ENCODE measurements around the gene HYCC1. TPM values are rescaled to one million over a fixed set of nuclear protein-coding genes. Genes with fewer than 3 reads are reported as not detected.

The HYCC1 gene
- total and polyA plus RNA-seq, 3 experiments from 2014 or later = 11.7 to 31.0 (median 29.2) TPM

- no peaks in the 10 kb centered on the region for H3K9me3 ChIP-seq (ENCODE audit: low read length)
- peak overlapping the region; percentile 60 for H3K27ac ChIP-seq (ENCODE audit: low read depth, low read length)
- ChIA-PET CTCF (interaction anchor here (1.1 to 1.5 kb wide), 3 partner anchors 41 to 929 kb away, joined by 3 to 4 read pairs (median 3); no protein-coding TSS in a partner anchor), POLR2A (no interaction called here)
- no peak overlapping the region for H3K27ac Mint-ChIP-seq
- H3K27me3 Mint-ChIP-seq = peaks cover 0 to 1% of the 10 kb centered on the region in 2 donors
- H3K4me3 Mint-ChIP-seq = no peak overlapping the region
- no peaks in the 10 kb centered on the region for H3K27me3 ChIP-seq (ENCODE audit: insufficient read depth, low read length, poor library complexity, severe bottlenecking)
- H3K36me3 ChIP-seq (ENCODE audit: insufficient read depth, low read length) = no peaks in the 10 kb centered on the region
- H3K4me1 Mint-ChIP-seq = peaks cover 17 to 40% (median 27%) of the 10 kb centered on the region in 3 donors
- H3K9me3 Mint-ChIP-seq = no peaks in the 10 kb centered on the region
- H3K4me3 ChIP-seq (ENCODE audit: low read length) = peak overlapping the region; percentile 71
- peak in 3 of 5 donors; percentile 1 to 47 (median 25) for DNase-seq
- peaks cover 18% of the 10 kb centered on the region for H3K4me1 ChIP-seq (ENCODE audit: insufficient read depth, low read length)
- peaks cover 0 to 4% (median 0%) of the 10 kb centered on the region in 3 donors for H3K36me3 Mint-ChIP-seq
These were observed 819 bp downstream of the HYCC1 start for GRCh38 chr7:23012908-23013714.

- Histone ChIP-seq H3K9me3 (ENCODE audit: low read length) (no peaks in the 10 kb centered on the region), H3K36me3 (ENCODE audit: insufficient read depth, low read length) (no peaks in the 10 kb centered on the region), H3K4me1 (ENCODE audit: insufficient read depth, low read length) (peaks cover 18% of the 10 kb centered on the region), H3K27ac (ENCODE audit: low read depth, low read length) (peak overlapping the region; percentile 60), H3K4me3 (ENCODE audit: low read length) (no peak overlapping the region), H3K27me3 (ENCODE audit: insufficient read depth, low read length, poor library complexity, severe bottlenecking) (no peaks in the 10 kb centered on the region)
- POLR2A ChIA-PET = no interaction called here
- H3K27me3 Mint-ChIP-seq = peaks cover 0 to 1% of the 10 kb centered on the region in 2 donors
- H3K27ac Mint-ChIP-seq = no peak overlapping the region
- H3K36me3 Mint-ChIP-seq = peaks cover 0 to 4% (median 0%) of the 10 kb centered on the region in 3 donors
- H3K9me3 Mint-ChIP-seq = no peaks in the 10 kb centered on the region
- H3K4me1 Mint-ChIP-seq = peaks cover 17 to 35% (median 22%) of the 10 kb centered on the region in 3 donors
- no peak overlapping the region for H3K4me3 Mint-ChIP-seq
- CTCF ChIA-PET = interaction anchor here (1.1 to 1.4 kb wide), 2 partner anchors 159 to 929 kb away, joined by 3 read pairs; no protein-coding TSS in a partner anchor
- no peak for DNase-seq
These were observed 1.7 kb downstream of the HYCC1 start for GRCh38 chr7:23012186-23012585.

GRCh38 chr7:23011222-23011924 is 2.6 kb downstream of the HYCC1 start:
- Histone ChIP-seq H3K27me3 (ENCODE audit: insufficient read depth, low read length, poor library complexity, severe bottlenecking) (no peaks in the 10 kb centered on the region), H3K27ac (ENCODE audit: low read depth, low read length) (no peak overlapping the region), H3K4me1 (ENCODE audit: insufficient read depth, low read length) (peaks cover 18% of the 10 kb centered on the region), H3K36me3 (ENCODE audit: insufficient read depth, low read length) (no peaks in the 10 kb centered on the region), H3K9me3 (ENCODE audit: low read length) (no peaks in the 10 kb centered on the region), H3K4me3 (ENCODE audit: low read length) (no peak overlapping the region)
- CTCF ChIA-PET = no interaction called here
- Mint-ChIP-seq H3K4me1 (peaks cover 15 to 27% (median 16%) of the 10 kb centered on the region in 3 donors), H3K27ac (no peak overlapping the region), H3K36me3 (peaks cover 0 to 4% (median 0%) of the 10 kb centered on the region in 3 donors), H3K4me3 (no peak overlapping the region), H3K27me3 (no peaks in the 10 kb centered on the region), H3K9me3 (no peaks in the 10 kb centered on the region)
- no peak for DNase-seq
- POLR2A ChIA-PET = no interaction called here

- Histone ChIP-seq H3K4me3 (ENCODE audit: low read length) (no peak overlapping the region), H3K27ac (ENCODE audit: low read depth, low read length) (no peak overlapping the region), H3K4me1 (ENCODE audit: insufficient read depth, low read length) (peaks cover 11% of the 10 kb centered on the region), H3K27me3 (ENCODE audit: insufficient read depth, low read length, poor library complexity, severe bottlenecking) (no peaks in the 10 kb centered on the region), H3K9me3 (ENCODE audit: low read length) (no peaks in the 10 kb centered on the region), H3K36me3 (ENCODE audit: insufficient read depth, low read length) (no peaks in the 10 kb centered on the region)
- H3K4me3 Mint-ChIP-seq = no peak overlapping the region
- POLR2A ChIA-PET = no interaction called here
- H3K27ac Mint-ChIP-seq = no peak overlapping the region
- no peak for DNase-seq
- H3K36me3 Mint-ChIP-seq = peaks cover 0 to 4% (median 2%) of the 10 kb centered on the region in 3 donors
- no peaks in the 10 kb centered on the region for H3K9me3 Mint-ChIP-seq
- CTCF ChIA-PET = no interaction called here
- no peaks in the 10 kb centered on the region for H3K27me3 Mint-ChIP-seq
- peaks cover 9 to 22% (median 10%) of the 10 kb centered on the region in 3 donors for H3K4me1 Mint-ChIP-seq
These were observed 4.6 kb downstream of the HYCC1 start for GRCh38 chr7:23009303-23009702.

GRCh38 chr7:23004247-23004520 is 9.7 kb downstream of the HYCC1 start:
- peaks cover 0 to 2% (median 0%) of the 10 kb centered on the region in 3 donors for H3K36me3 Mint-ChIP-seq
- DNase-seq = no peak
- H3K4me1 Mint-ChIP-seq = peaks cover 20 to 38% (median 32%) of the 10 kb centered on the region in 3 donors
- ChIA-PET CTCF (no interaction called here), POLR2A (no interaction called here)
- Histone ChIP-seq H3K4me1 (ENCODE audit: insufficient read depth, low read length) (no peaks in the 10 kb centered on the region), H3K36me3 (ENCODE audit: insufficient read depth, low read length) (no peaks in the 10 kb centered on the region), H3K27me3 (ENCODE audit: insufficient read depth, low read length, poor library complexity, severe bottlenecking) (no peaks in the 10 kb centered on the region), H3K27ac (ENCODE audit: low read depth, low read length) (no peak overlapping the region), H3K9me3 (ENCODE audit: low read length) (no peaks in the 10 kb centered on the region), H3K4me3 (ENCODE audit: low read length) (no peak overlapping the region)
- no peaks in the 10 kb centered on the region for H3K9me3 Mint-ChIP-seq
- no peaks in the 10 kb centered on the region for H3K27me3 Mint-ChIP-seq
- H3K4me3 Mint-ChIP-seq = no peak overlapping the region
- no peak overlapping the region for H3K27ac Mint-ChIP-seq

GRCh38 chr7:23003505-23004246 is 10.3 kb downstream of the HYCC1 start:
- no peaks in the 10 kb centered on the region for H3K9me3 ChIP-seq (ENCODE audit: low read length)
- no peaks in the 10 kb centered on the region for H3K27me3 ChIP-seq (ENCODE audit: insufficient read depth, low read length, poor library complexity, severe bottlenecking)
- peaks cover 20 to 40% (median 32%) of the 10 kb centered on the region in 3 donors for H3K4me1 Mint-ChIP-seq
- no peak overlapping the region for H3K4me3 ChIP-seq (ENCODE audit: low read length)
- ChIA-PET POLR2A (no interaction called here), CTCF (no interaction called here)
- no peak overlapping the region for H3K4me3 Mint-ChIP-seq
- no peak overlapping the region for H3K27ac ChIP-seq (ENCODE audit: low read depth, low read length)
- peaks cover 0 to 2% (median 0%) of the 10 kb centered on the region in 3 donors for H3K36me3 Mint-ChIP-seq
- no peaks in the 10 kb centered on the region for H3K4me1 ChIP-seq (ENCODE audit: insufficient read depth, low read length)
- DNase-seq = no peak
- H3K27me3 Mint-ChIP-seq = no peaks in the 10 kb centered on the region
- H3K9me3 Mint-ChIP-seq = no peaks in the 10 kb centered on the region
- H3K27ac Mint-ChIP-seq = no peak overlapping the region
- no peaks in the 10 kb centered on the region for H3K36me3 ChIP-seq (ENCODE audit: insufficient read depth, low read length)

- no peak for DNase-seq
- Mint-ChIP-seq H3K4me1 (peaks cover 20 to 43% (median 32%) of the 10 kb centered on the region in 3 donors), H3K27ac (no peak overlapping the region), H3K9me3 (no peaks in the 10 kb centered on the region), H3K36me3 (peaks cover 0 to 4% (median 0%) of the 10 kb centered on the region in 3 donors), H3K27me3 (no peaks in the 10 kb centered on the region), H3K4me3 (no peak overlapping the region)
- Histone ChIP-seq H3K27ac (ENCODE audit: low read depth, low read length) (no peak overlapping the region), H3K4me3 (ENCODE audit: low read length) (no peak overlapping the region), H3K9me3 (ENCODE audit: low read length) (no peaks in the 10 kb centered on the region), H3K27me3 (ENCODE audit: insufficient read depth, low read length, poor library complexity, severe bottlenecking) (no peaks in the 10 kb centered on the region), H3K36me3 (ENCODE audit: insufficient read depth, low read length) (no peaks in the 10 kb centered on the region), H3K4me1 (ENCODE audit: insufficient read depth, low read length) (no peaks in the 10 kb centered on the region)
- ChIA-PET POLR2A (no interaction called here), CTCF (no interaction called here)
These were observed 11.2 kb downstream of the HYCC1 start for GRCh38 chr7:23002698-23003097.

GRCh38 chr7:23001610-23002009 is 12.3 kb downstream of the HYCC1 start:
- peak overlapping the region in 2 of 7 donors; percentile 18 to 34 for H3K4me3 Mint-ChIP-seq
- no peak for DNase-seq
- no peaks in the 10 kb centered on the region for H3K9me3 Mint-ChIP-seq
- no peaks in the 10 kb centered on the region for H3K27me3 ChIP-seq (ENCODE audit: insufficient read depth, low read length, poor library complexity, severe bottlenecking)
- H3K27me3 Mint-ChIP-seq = no peaks in the 10 kb centered on the region
- H3K27ac Mint-ChIP-seq = no peak overlapping the region
- H3K36me3 Mint-ChIP-seq = peaks cover 0 to 4% (median 0%) of the 10 kb centered on the region in 3 donors
- H3K4me1 Mint-ChIP-seq = peaks cover 21 to 43% (median 32%) of the 10 kb centered on the region in 3 donors
- H3K4me1 ChIP-seq (ENCODE audit: insufficient read depth, low read length) = no peaks in the 10 kb centered on the region
- ChIA-PET POLR2A (no interaction called here), CTCF (no interaction called here)
- H3K4me3 ChIP-seq (ENCODE audit: low read length) = no peak overlapping the region
- H3K9me3 ChIP-seq (ENCODE audit: low read length) = no peaks in the 10 kb centered on the region
- no peaks in the 10 kb centered on the region for H3K36me3 ChIP-seq (ENCODE audit: insufficient read depth, low read length)
- no peak overlapping the region for H3K27ac ChIP-seq (ENCODE audit: low read depth, low read length)
